GM23338 (cell line): Measurements from ENCODE around the gene CFAP58. TPM values are rescaled to one million over a fixed set of nuclear protein-coding genes. Genes with fewer than 3 reads are reported as not detected.

ENCODE experiments used
- ATAC-seq: fragments of 200-7000 bp; cut with Tn5 transposase; 3 replicates; pipeline ENCODE4 v1.9.1; 2020
- DNase-seq: peaks from one replicate; pipeline ENCODE4 v3.0.0-alpha.2; 2015; ENCODE audit warnings: low spot score
- H2AFZ ChIP-seq: fragments of 200-600 bp; sonication (generic); 2 replicates; pipeline ENCODE4 v1.8.0; 2016; ENCODE audit warnings: antibody characterized with exemption, mild to moderate bottlenecking, moderate library complexity
- H3F3A ChIP-seq: fragments of 200-600 bp; sonication (generic); replicated peaks from 2 replicates; pipeline ENCODE4 v1.8.0; 2017; ENCODE audit warnings: antibody characterized with exemption, mixed run types, low read depth
- H3K27ac ChIP-seq: fragments of 200-600 bp; sonication (generic); 2 replicates; pipeline ENCODE4 v1.6.1; 2016; ENCODE audit warnings: low read depth
- H3K27me3 ChIP-seq: fragments of 200-600 bp; sonication (generic); 2 replicates; pipeline ENCODE4 v1.8.0; 2016; ENCODE audit warnings: mild to moderate bottlenecking, mixed run types, moderate library complexity; ENCODE audit not compliant: insufficient read depth
- H3K36me3 ChIP-seq: fragments of 200-600 bp; sonication (generic); 2 replicates; pipeline ENCODE4 v1.8.0; 2016; ENCODE audit warnings: mild to moderate bottlenecking; ENCODE audit not compliant: insufficient read depth
- H3K4me1 ChIP-seq: fragments of 200-600 bp; sonication (generic); 2 replicates; pipeline ENCODE4 v1.8.0; 2016; ENCODE audit warnings: mild to moderate bottlenecking, moderate library complexity; ENCODE audit not compliant: insufficient read depth
- H3K4me2 ChIP-seq: fragments of 200-600 bp; sonication (generic); 2 replicates; pipeline ENCODE4 v1.7.1; 2017; ENCODE audit warnings: mixed run types
- H3K4me3 ChIP-seq: fragments of 200-600 bp; sonication (generic); 2 replicates; pipeline ENCODE4 v1.6.1; 2016; ENCODE audit warnings: mixed run types
- H3K79me2 ChIP-seq: fragments of 200-600 bp; sonication (generic); replicated peaks from 2 replicates; pipeline ENCODE4 v1.8.0; 2017; ENCODE audit warnings: mild to moderate bottlenecking; ENCODE audit not compliant: insufficient read depth
- H3K9me2 ChIP-seq: fragments of 200-600 bp; sonication (generic); 2 replicates; pipeline ENCODE4 v1.8.0; 2017; ENCODE audit not compliant: insufficient read depth
- H4K20me1 ChIP-seq: fragments of 200-600 bp; sonication (generic); replicated peaks from 2 replicates; pipeline ENCODE4 v1.8.0; 2017; ENCODE audit warnings: mild to moderate bottlenecking; ENCODE audit not compliant: insufficient read depth
- H3K27ac Mint-ChIP-seq: 2 replicates; pipeline ENCODE4 v1.8.0; 2020; ENCODE audit warnings: inconsistent platforms, mild to moderate bottlenecking, moderate library complexity, mixed read lengths
- H3K27me3 Mint-ChIP-seq: 3 replicates; pipeline ENCODE4 v1.8.0; 2022; ENCODE audit warnings: low read depth, mild to moderate bottlenecking, moderate library complexity, mixed read lengths, inconsistent platforms; ENCODE audit not compliant: insufficient read depth, poor library complexity
- H3K36me3 Mint-ChIP-seq: 3 replicates; pipeline ENCODE4 v1.8.0; 2021; ENCODE audit warnings: low read depth, mild to moderate bottlenecking, inconsistent platforms, moderate library complexity, mixed read lengths
- H3K4me1 Mint-ChIP-seq: 3 replicates; pipeline ENCODE4 v1.8.0; 2020; ENCODE audit warnings: mild to moderate bottlenecking, inconsistent platforms, mixed read lengths
- H3K4me3 Mint-ChIP-seq: 3 replicates; pipeline ENCODE4 v1.8.0; 2021; ENCODE audit warnings: moderate library complexity, mild to moderate bottlenecking, inconsistent platforms, mixed read lengths
- H3K9me3 Mint-ChIP-seq: 3 replicates; pipeline ENCODE4 v1.8.0; 2020; ENCODE audit warnings: moderate library complexity, mild to moderate bottlenecking, inconsistent platforms, mixed read lengths
- CREB1 ChIP-seq: fragments of 250-450 bp; sonication (Bioruptor Pico); IDR thresholded peaks from 2 replicates; pipeline ENCODE4 v1.5.0; 2020; ENCODE audit warnings: low read depth, mild to moderate bottlenecking, moderate library complexity
- CTCF ChIP-seq, 2 experiments: fragments of 200-600 bp in 1 of 2; sonication (generic) in 1 of 2; conservative IDR thresholded peaks; 2 replicates each; pipeline versions ENCODE4 v1.5.1 to v1.6.1; 2016 to 2017; ENCODE audit warnings: antibody characterized with exemption in 2 of 2, low read depth in 2 of 2, mild to moderate bottlenecking in 2 of 2, moderate library complexity in 1 of 2
- EZH2 ChIP-seq: fragments of 200-600 bp; sonication (generic); IDR thresholded peaks from one replicate; pipeline ENCODE4 v1.8.0; 2017; ENCODE audit warnings: antibody characterized with exemption, mild to moderate bottlenecking, low read depth; ENCODE audit not compliant: unreplicated experiment
- EZH2phosphoT487 ChIP-seq: fragments of 200-600 bp; sonication (generic); IDR thresholded peaks from one replicate; pipeline ENCODE4 v1.8.1; 2018; ENCODE audit warnings: antibody characterized with exemption; ENCODE audit not compliant: unreplicated experiment
- JUNB ChIP-seq: IDR thresholded peaks from one replicate; pipeline ENCODE4 v1.6.1; 2016; ENCODE audit warnings: antibody characterized with exemption; ENCODE audit not compliant: unreplicated experiment
- NANOG ChIP-seq: IDR thresholded peaks from 2 replicates; pipeline ENCODE4 v1.6.1; 2016; ENCODE audit warnings: antibody characterized with exemption, borderline replicate concordance
- POLR2AphosphoS5 ChIP-seq: IDR thresholded peaks from 2 replicates; pipeline ENCODE4 v1.6.1; 2016; ENCODE audit warnings: antibody characterized with exemption, low read depth
- ZNF114 ChIP-seq: fragments of 250-450 bp; sonication (Bioruptor Pico); IDR thresholded peaks from 2 replicates; pipeline ENCODE4 v1.5.0; 2020; ENCODE audit warnings: mild to moderate bottlenecking, moderate library complexity
- ZNF331 ChIP-seq: fragments of 250-450 bp; sonication (Bioruptor Pico); IDR thresholded peaks from 2 replicates; pipeline ENCODE4 v1.5.0; 2020; ENCODE audit warnings: low read depth, mild to moderate bottlenecking, moderate library complexity
- ZNF462 ChIP-seq: fragments of 250-450 bp; sonication (Bioruptor Pico); IDR thresholded peaks from 2 replicates; pipeline ENCODE4 v1.5.0; 2020; ENCODE audit warnings: mild to moderate bottlenecking, moderate library complexity
- polyA plus RNA-seq: library from polyadenylated mRNA; unstranded; fragments of >200 nt; fragmentation: Nextera tagmentation; extraction: Ambion mirVana; gene quantifications from 2 replicates; pipeline ENCODE4 v1.2.1, GENCODE V29; 2016
- total RNA-seq: library from RNA; depleted of rRNA; stranded (reverse); fragments of >200 nt; shearing (Covaris generic); gene quantifications from 2 replicates; pipeline ENCODE4 v1.2.3, GENCODE V29; 2014
- TF ChIP-seq, protein P1 (sequence below): IDR thresholded peaks from one replicate; pipeline ENCODE4 v1.6.1; 2018; ENCODE audit warnings: antibody characterized with exemption; ENCODE audit not compliant: unreplicated experiment

Gene CFAP58
- total and polyA plus RNA-seq, 2 experiments from 2014 or later, result 0.63 to 0.89 TPM

- TF ChIP-seq, protein P1, sequence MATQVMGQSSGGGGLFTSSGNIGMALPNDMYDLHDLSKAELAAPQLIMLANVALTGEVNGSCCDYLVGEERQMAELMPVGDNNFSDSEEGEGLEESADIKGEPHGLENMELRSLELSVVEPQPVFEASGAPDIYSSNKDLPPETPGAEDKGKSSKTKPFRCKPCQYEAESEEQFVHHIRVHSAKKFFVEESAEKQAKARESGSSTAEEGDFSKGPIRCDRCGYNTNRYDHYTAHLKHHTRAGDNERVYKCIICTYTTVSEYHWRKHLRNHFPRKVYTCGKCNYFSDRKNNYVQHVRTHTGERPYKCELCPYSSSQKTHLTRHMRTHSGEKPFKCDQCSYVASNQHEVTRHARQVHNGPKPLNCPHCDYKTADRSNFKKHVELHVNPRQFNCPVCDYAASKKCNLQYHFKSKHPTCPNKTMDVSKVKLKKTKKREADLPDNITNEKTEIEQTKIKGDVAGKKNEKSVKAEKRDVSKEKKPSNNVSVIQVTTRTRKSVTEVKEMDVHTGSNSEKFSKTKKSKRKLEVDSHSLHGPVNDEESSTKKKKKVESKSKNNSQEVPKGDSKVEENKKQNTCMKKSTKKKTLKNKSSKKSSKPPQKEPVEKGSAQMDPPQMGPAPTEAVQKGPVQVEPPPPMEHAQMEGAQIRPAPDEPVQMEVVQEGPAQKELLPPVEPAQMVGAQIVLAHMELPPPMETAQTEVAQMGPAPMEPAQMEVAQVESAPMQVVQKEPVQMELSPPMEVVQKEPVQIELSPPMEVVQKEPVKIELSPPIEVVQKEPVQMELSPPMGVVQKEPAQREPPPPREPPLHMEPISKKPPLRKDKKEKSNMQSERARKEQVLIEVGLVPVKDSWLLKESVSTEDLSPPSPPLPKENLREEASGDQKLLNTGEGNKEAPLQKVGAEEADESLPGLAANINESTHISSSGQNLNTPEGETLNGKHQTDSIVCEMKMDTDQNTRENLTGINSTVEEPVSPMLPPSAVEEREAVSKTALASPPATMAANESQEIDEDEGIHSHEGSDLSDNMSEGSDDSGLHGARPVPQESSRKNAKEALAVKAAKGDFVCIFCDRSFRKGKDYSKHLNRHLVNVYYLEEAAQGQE, result no peak
Measured at GRCh38 chr10:104374591-104374990, 21.0 kb downstream of the CFAP58 start (continued).

GRCh38 chr10:104376784-104377300 is 23.2 kb downstream of the CFAP58 start:
- ATAC-seq, result no peak
- Histone ChIP-seq H4K20me1 (no peaks in the 10 kb centered on the region), H3K9me2 (no peaks in the 10 kb centered on the region), H3K27ac (no peak overlapping the region), H3K4me2 (no peak overlapping the region), H3K4me3 (no peak overlapping the region), H3K4me1 (peaks cover 10% of the 10 kb centered on the region; the same call in 1 of the 2 replicates), H3F3A (no peaks in the 10 kb centered on the region), H3K79me2 (no peaks in the 10 kb centered on the region), H2AFZ (no peak overlapping the region), H3K36me3 (no peaks in the 10 kb centered on the region), H3K27me3 (no peaks in the 10 kb centered on the region)
- peaks cover 23% of the 10 kb centered on the region for H3K4me1 Mint-ChIP-seq
- peaks cover 2% of the 10 kb centered on the region for H3K27me3 Mint-ChIP-seq
- peaks cover 5% of the 10 kb centered on the region; the same call in 1 of the 3 replicates for H3K9me3 Mint-ChIP-seq
- H3K36me3 Mint-ChIP-seq, result peaks cover 5% of the 10 kb centered on the region; the same call in 2 of the 3 replicates
- no peak overlapping the region for H3K4me3 Mint-ChIP-seq
- DNase-seq, result no peak
- H3K27ac Mint-ChIP-seq, result no peak overlapping the region
- no peak for TF ChIP-seq ZNF114
- no peak for TF ChIP-seq ZNF331 (CRISPR knock-in tag)
- no peak for TF ChIP-seq POLR2AphosphoS5
- no peak for TF ChIP-seq CTCF (conservative IDR thresholded peaks at IDR 0.05; ENCODE audit: low read depth in 2 of 2)
- TF ChIP-seq NANOG, result no peak
- TF ChIP-seq ZNF462 (CRISPR knock-in tag), result no peak
- no peak for TF ChIP-seq CREB1 (CRISPR knock-in tag)
- no peak for TF ChIP-seq EZH2phosphoT487
- no peak for TF ChIP-seq JUNB
- TF ChIP-seq EZH2, result no peak
